Endothelial cell of hepatic sinusoid (primary cell): ENCODE results near the gene MAPK9.

ENCODE experiments used
- in situ Hi-C: cut with HindIII; loops from 2 replicates; pipeline ENCODE4 v1.10.0; 2017; ENCODE audit warnings: low sequenced_read_pairs

Gene MAPK9

DNA sequence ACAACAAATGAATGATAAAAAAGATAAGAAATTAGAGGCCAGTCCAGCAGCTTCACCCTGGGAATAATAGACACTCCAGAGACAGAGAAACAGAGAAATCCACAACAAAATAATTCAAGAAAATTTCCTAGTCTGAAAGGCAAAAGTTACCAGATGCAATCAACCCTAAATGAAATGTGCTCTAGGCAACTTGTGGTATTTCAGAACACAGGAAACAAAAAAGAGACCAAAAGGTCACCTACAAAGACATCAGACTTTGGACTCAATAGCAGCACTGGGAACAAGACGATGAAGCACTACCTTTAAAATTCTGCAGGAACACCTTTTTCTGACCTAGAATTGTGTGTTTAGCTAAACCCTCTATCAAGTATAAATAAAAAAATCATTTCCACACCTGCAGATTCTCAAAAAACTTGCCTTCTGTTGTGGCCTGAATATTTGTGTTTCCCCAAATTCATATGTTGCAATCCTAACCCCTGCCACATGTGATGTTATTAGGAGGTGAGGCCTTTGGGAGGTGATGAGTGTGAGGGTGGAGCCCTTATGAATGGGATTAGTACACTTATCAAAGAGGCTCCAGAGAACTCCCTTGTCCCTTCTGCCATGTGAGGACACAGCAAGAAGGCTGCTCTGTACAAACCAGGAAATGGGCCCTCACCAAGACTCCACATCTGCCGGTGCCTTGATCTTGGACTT lies 5.9 kb upstream of the MAPK9 start:
- in situ Hi-C loops: no loop called here

DNA sequence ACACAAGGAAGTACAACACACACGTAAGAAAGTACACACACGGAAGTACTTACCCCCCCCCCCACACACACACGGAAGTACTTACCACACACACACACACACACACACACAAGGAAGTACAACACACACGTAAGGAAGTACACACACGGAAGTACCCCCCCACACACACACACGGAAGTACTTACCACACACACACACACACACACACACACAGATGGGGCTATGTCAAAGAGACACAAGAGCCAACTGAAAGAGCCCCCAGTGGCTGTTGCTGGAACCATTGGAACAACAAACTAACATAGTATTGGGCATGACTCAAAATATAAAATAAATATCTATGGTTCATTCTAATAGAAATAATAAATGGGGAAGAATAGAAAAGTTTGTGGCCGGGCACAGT lies 4.9 kb upstream of the MAPK9 start:
- in situ Hi-C loops: no loop called here

DNA sequence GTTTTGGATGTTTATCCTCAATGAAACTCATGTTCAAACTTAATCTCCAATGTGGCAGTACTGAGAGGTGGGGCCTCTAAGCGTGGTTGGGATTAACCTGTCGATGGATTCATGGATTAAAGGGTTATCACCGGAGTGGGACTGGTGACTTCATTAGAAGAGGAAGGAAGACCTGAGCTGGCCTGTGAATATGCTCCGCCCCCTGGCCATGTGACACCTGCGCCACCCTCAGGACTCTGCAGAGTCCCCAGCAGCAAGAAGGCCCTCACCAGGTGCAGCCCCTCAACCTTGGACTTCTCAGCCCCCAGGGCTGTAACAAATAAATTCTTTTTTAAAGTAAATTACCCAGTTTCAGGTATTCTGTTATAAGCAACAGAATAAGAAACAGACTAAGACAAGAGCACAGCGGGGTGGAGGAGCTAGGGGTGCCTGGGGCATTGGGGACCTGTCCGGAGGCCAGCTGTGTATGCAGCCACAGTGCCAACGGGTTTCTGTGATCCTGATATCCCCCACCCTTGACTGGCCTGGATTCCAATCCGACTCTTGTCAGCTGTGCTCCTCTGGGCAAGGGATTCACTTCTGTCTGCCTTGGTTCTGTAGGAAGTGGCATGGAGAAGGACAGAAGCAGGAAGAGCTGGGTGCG lies 3.2 kb upstream of the MAPK9 start:
- in situ Hi-C loops: no loop called here

DNA sequence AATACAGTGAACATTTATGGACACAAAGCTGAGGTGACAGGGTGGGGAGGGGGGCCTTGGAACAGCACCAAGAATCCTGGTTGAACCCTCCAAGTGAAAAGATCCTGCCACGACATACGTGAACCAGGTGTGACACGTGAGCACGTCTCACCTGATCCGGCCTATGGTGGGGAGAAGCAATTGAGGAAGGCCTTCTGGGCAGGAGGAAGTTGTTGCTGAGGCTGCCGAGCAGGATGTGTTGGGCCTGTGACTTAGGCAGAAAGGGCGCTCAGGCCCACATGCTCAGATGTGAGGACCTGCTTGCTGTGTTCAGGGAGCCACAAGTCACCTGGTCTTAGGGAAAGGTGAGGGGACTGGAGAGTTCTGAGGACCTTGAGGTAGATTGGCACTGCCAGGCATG lies 2.5 kb upstream of the MAPK9 start:
- in situ Hi-C loops: no loop called here

DNA sequence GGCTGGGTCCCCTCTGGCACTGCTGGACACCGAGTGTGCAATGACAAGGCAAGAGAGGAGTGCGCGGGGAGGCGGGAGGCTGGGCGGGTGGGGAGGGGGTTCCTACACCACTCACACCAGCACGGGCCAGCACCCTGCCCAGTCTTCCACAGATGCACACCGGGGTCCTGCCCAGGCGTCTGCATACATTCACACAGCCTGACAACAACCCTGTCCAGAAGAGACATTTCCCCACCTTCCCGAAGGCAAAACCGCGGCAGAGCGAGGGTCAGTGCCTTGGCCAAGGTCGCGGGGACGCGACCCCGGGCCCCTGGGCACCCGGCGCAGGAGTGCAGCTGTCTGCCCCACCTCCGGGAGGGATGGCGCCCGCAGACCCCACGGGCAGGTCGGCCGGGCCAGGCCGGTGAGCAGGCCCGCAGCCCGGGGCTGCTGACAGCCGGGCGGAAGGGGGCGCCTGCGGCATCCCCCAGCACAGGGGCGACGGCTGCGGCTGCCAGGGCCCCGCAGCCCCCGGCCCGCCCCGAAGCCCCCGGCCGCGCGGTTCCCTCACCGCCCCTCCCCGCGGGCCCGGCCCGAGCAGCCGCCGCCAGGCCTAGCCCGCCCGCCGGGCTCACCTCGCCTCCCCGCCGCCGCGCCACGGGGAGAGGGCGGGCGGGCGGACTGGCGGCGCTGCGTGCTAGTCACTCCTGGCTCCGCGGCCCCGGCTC lies 496 bp downstream of the MAPK9 start:
- in situ Hi-C loops: no loop called here

DNA sequence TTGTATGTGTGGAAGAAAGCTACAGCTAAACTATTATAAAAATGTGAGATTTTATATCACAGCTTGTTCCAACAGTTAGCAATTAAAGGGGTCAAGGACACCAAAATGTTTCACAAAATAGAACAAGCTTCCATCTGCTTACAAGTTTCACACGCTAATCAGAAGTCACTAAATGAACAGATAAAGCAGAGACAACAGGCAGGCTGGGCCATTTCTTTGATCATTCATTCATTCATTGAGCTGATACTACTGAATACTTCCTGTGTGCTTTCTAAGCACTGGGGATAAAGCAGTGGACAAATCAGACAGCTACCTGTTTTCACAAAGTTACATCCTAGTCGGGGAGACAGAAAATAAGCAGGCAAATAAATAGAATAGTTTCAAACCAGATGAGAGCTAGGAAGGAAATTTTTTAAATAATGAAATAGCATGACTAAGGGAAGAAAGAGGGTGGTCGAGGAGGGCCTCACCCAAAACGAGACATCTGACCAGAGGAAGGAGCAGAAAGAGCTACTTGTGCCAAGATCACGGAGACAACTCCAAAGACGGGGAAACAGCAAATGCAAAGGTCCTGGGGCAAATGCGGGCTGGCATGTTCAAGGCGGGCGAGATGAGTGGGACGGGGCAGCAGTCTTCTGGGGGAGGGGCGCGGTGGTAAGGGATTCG lies 1.2 kb downstream of the MAPK9 start:
- in situ Hi-C loops: no loop called here

DNA sequence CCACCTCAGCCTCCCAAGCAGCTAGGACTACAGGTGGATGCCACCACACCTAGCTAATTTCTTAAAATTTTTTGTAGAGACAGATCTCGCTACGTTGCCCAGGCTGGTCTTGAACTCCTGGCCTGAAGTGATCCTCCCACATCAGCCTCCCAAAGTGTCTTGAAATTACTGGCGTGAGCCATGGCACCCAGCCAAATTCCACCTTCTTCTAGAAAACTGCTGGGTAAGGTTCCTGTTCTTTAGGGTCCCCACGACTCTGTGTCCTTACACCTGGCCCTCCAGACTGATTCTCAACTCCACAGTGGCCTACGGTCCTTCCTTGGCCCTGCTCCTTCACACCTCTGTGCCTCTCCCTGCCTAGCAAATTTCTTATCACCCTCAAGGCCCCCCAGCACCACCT lies 1.9 kb downstream of the MAPK9 start:
- in situ Hi-C loops: no loop called here

DNA sequence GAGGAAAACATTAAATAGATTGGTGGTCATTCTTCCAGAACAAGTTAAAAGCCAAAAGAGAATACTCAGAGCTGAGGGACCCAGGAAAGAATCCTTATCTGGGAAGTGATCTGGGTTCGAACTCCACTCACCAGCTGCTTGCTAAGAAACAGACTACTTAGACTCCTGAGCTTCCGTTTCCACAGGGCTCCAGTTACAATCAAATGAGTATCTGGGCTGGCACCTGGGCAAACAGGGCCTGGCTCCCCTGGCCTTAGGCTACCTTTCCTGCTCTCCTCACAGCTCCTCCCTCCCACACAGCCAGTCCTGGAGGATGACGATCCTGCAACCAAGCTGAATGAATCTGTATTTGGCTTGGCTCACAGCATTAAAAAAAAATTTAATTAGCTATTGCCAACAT lies 2.5 kb downstream of the MAPK9 start:
- in situ Hi-C loops: no loop called here

DNA sequence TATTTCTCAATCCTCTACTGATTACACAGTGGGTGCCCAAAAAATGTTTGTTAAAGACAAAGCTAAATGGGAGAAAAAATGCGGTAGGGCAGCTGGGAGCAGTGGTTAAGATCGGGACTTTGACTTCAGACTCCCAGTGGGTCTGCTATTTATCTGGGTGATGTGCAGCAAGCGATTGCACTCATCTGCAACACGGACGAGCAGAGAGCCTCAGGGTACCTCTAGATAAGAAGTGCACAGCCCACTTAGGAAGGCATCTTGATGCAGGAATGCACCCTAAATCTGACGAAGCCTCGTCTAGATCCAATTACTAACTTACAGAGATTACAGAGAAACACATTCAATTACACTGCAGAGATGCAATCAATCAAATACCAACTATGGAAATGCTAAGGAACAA lies 4.0 kb downstream of the MAPK9 start:
- in situ Hi-C loops: no loop called here

DNA sequence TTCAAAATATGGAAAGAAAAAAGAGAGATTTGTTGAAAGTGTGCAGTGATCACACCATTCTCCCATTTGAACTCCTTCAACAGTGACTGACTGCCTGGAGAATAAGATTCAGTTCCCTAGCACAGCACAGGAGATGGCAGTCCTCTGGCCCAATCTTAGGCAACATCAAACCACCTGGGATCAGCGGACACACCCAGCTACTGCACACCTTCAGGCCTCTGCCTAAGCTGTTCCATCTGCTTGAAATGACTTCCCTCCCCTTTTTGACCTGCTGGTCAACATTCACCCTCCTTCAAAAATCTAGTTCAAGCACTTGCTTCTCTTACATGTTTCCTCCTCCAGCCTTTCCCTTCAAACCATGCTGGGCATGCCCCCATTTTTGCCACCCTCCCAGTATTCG lies 4.5 kb downstream of the MAPK9 start:
- in situ Hi-C loops: no loop called here

DNA sequence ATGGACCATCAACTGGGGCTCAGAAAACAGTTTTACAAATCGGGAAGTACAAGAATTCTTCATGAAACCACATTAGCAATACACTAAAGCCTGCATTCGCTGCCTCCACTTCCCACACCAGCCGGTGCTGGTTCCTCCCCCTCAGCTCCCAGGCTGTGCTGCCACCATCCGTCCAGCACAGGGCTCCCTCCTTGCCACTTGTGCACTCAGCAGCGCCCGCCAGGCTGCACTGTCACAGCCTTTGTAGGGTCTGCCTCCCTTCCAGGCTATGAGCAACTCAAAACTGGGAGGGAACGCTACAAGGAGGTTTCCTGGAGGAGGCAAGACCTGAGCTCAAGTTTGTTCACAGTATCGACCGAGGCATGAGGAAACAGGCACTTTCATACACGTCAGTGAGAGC lies 7.7 kb downstream of the MAPK9 start:
- in situ Hi-C loops: no loop called here

DNA sequence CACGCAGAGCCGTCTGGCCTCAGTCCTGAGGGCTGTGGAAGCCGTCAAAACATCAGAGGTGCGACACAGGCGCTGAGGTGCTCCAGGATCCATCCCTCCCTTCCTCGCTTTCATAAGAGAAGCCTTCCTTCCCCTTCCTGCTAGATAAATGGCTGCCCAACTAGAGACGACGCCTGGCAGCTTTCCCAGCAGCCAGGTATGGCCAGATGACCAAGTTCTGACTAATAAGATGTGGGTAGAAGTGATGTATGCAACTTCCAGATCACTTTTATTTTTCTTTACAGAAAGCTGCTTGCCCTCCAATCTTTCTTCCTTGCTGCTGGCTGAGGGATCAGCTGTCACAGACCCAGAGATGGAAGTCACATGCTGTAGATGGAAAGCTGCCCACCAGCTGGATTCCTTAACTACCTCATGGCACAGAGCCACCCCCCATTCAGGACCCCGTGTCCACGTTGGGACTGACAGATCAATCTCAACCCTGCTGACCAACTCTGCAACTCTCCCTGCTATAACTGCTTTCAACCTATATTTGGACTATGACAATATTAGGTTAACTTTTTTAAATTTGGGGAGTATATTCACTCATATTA lies 8.8 kb downstream of the MAPK9 start:
- in situ Hi-C loops: no loop called here

DNA sequence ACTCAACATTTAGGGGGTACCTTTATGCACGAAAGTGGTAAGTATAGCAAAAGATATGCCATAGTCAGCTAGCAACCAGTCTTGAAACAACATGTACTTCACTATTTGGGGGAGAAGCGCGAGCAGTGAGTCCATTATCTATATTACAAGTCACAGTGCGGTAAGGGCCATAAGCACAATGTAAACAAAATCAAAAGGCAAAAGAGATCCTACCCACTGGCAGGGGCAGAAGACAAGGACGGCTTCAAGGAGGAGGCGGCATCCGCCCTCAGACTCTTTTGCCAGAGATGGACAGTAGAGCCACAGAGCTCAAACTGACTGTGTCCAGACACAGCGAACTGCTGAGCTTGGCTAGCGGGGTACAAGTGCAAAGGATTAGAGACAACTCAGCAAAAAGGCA lies 9.6 kb downstream of the MAPK9 start:
- in situ Hi-C loops: no loop called here

DNA sequence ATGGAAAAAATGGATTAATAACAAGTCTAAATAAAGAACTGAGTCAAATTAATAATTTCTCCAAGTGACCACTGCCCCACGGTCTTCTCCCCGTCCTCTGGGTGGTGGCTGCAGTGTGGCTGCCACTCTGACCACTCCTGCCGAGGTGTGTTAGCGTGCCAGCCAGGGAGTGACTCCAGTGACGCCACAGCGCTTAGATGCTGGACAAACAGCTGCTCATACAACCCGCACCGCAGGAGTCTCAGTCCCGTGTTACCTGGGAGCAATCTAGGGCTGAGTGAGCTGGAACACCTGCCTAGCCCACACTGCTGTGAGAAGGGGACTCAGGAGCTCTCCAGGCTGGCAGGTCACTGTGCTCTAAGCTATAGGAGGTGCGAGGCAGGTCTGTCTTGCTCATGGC lies 10.2 kb downstream of the MAPK9 start:
- in situ Hi-C loops: no loop called here

DNA sequence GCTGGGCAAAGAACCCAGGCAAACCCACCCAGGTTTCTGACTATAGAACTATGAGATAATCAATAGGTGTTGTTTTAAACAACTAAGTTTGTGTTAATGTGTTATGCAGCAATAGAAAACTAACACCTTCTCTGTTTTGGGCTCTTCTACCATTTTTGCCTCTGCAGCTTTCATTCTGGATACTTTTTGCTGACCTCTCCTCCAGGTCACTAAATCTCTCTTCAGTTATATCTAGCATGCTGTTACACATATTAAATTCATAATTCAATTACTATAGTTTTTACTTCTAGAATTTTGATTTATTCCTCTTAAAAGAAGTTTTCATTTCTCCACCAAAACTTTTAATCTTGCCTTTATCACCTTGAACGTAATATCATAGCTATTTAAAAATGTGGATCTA lies 17.2 kb downstream of the MAPK9 start:
- in situ Hi-C loops: no loop called here

DNA sequence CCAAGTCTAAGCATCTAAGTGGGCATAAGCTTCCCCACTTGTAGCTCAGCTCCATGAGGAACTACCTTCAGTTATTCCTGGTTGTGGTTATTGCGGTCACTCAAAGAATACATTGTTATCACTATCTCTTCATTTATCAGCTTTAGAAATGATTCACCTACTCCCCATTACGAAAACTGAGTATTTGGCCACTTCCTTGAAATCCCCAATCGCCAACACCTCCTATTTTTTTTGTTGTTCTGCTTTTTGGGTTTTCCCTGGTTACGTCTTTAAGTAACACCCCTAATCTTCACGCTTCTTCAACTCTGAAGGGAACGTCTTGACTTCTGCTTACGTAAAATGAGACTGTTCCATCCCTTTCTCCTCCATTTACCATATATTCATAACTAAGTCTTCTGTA lies 20.7 kb downstream of the MAPK9 start:
- in situ Hi-C loops: no loop called here

DNA sequence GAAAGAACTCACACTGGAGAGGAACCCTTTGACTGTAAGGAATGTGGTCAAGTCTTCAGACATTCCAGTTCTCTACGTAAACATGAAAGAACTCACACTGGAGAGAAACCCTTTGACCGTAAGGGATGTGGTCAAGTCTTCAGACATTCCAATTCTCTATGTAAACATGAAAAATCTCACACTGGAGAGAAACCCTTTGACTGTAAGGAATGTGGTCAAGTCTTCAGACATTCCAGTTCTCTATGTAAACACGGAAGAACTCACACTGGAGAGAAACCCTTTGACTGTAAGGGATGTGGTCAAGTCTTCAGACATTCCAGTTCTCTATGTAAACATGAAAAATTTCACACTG lies 32.6 kb downstream of the MAPK9 start:
- in situ Hi-C loops: no loop called here

DNA sequence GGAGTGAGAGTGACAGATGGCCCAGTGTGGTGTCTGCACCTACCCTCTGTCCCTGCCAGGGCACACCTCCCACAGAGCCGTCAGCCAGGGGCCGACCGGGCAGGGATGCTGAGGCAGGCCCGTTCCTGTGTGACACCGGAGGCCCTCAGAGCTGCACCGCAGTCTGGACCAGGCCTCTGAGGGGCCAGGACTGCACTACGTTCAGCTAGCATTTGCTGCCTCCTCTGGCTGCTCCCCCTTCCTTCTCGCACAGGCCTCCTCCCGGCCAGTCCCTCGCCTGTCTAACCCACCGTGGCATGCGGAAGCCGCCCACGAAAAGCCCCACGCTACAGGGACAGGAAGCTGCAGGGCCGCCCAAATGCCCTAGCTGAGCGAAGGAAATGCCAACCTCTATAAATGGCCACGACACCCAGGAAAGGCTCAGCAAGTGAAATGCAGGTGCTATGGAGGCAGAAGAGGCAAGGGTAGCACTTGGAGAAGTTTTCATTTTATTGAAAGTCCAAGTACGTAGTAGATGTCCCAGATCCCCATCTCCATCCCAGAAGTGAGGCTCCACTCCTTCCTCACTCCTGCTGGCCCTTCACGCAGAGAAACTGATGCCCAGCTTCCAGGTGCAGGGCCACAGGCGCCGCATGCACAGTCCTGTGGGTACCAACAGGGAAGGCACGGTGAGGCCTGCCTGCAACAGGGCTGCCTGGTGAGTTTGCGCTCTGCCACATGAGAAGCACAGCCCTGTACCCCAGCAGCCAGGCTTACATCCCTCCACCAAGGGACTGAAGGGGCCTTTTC lies 38.7 kb downstream of the MAPK9 start:
- in situ Hi-C loops: no loop called here

DNA sequence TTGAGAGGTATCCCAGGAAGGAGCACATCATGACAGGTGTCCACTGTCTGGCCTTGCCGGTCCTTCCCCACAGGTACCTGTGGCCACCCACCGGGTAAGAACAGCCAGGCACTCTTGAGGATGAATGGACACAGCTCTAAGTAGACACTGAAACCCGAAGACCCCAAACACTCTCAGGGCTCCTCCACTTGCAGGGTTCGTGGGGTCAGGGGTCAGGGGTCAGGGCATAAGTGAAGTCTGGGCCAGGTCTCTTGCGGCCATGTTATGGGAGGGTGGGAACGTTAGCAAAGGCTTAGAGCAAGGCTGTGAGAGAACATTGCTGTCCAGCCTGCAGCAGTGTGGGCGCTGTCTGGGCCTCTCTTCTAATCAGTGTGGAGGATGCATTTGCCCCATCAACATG lies 40.0 kb downstream of the MAPK9 start:
- in situ Hi-C loops: no loop called here

DNA sequence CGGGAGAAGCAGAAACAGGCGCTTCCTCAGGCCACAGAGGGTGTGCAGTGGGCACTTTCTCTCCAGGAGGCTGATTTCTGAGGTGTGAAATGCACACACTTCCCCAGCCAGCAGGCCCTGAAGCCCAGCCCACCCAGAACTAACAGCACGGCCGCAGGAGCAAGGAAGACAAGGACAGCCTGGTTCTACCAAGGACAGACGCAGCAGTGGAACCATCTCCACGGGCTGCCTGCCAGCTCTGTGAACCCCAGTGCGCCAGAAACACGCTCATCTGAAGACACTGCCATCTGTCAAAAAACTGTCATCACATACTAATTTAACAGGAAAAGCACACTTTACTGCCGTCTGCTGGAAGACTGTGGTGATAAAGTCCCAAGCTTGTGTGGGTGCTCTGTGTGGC lies 40.7 kb downstream of the MAPK9 start:
- in situ Hi-C loops: no loop called here

DNA sequence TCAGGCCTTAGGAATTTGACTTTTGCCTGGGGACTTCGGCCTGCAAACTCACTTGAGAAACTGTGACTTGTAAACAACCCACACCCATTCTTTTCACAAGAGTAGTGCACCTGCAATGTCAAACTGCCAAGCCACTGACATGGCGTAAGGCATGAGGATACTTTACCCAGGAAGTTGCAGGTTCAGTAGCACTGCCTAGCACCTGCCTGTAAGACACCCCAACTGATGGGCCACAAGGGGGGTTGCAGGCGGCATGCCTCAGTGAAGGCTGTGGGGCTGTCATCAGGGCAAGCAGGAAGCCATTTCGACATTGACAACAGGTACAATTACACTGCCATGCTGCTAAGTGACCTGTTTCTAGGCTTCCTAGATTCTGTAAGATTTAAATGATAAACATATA lies 41.6 kb downstream of the MAPK9 start:
- in situ Hi-C loops: no loop called here
